Body of pancreas (tissue), 4 donors: Measurements from ENCODE around the gene ANGPTL8. TPM values are rescaled to one million over a fixed set of nuclear protein-coding genes. Genes with fewer than 3 reads are reported as not detected.

Experiments used
- ATAC-seq: fragments of 150-250 bp; one replicate; pipeline ENCODE4 v1.9.1; 2016
- DNase-seq, 4 donors: peaks; one replicate each; pipeline ENCODE4 v3.0.0-alpha.2; 2019
- H3K27ac ChIP-seq, 4 donors: fragments of 200-600 bp; sonication (generic); 1 replicate in 3 of 4; 2 replicates in 1 of 4; pipeline versions ENCODE4 v1.5.1 to v1.6.1; 2016 to 2019; ENCODE audit warnings: mild to moderate bottlenecking in 1 of 4, mixed read lengths in 1 of 4, moderate library complexity in 1 of 4
- H3K27me3 ChIP-seq, 2 donors: fragments of 200-600 bp; sonication (generic); one replicate each; pipeline ENCODE4 v1.6.0; 2016; ENCODE audit warnings: mild to moderate bottlenecking in 1 of 2
- H3K36me3 ChIP-seq, 2 donors: fragments of 200-600 bp; sonication (generic); replicated peaks in 1 of 2; 2 replicates each; pipeline ENCODE4 v1.5.1; 2016; ENCODE audit warnings: low read depth in 2 of 2; ENCODE audit not compliant: insufficient read depth in 1 of 2
- H3K4me1 ChIP-seq: fragments of 200-600 bp; sonication (generic); one replicate; pipeline ENCODE4 v1.6.0; 2016
- H3K4me3 ChIP-seq, 2 donors: fragments of 200-600 bp; sonication (generic); 1 replicate in 1 of 2; 2 replicates in 1 of 2; pipeline ENCODE4 v1.5.1; 2016 to 2019
- H3K9me3 ChIP-seq, 3 donors: fragments of 200-600 bp; sonication (generic); 1 replicate in 2 of 3; 2 replicates in 1 of 3; pipeline ENCODE4 v1.5.1; 2016
- CTCF ChIP-seq, 7 experiments: fragments of 450-650 bp in 4 of 7; fragments of 200-600 bp in 3 of 7; sonication (generic) in 3 of 7; IDR thresholded peaks; one replicate each; pipeline ENCODE4 v1.5.1; 2016 to 2019; ENCODE audit warnings: antibody characterized with exemption in 7 of 7
- POLR2A ChIP-seq, 3 donors: fragments of 450-650 bp; IDR thresholded peaks; one replicate each; pipeline ENCODE4 v1.6.1; 2016; ENCODE audit warnings: antibody characterized with exemption in 3 of 3, mild to moderate bottlenecking in 2 of 3
- WGBS, 2 donors: methylation state at CpG; one replicate each; pipeline ENCODE4 v1.1.5; 2017; 5-methylcytosine and 5-hydroxymethylcytosine counted together
- intact Hi-C: fragments of 100-400 bp; cut with DNase I; formaldehyde crosslinking; loops from one replicate; pipeline ENCODE4 v1.15.1; 2023
- total RNA-seq, 2 donors: library from RNA; depleted of rRNA; stranded (reverse); fragments of >200 nt; gene quantifications; one replicate each; pipeline ENCODE4 v1.1.0, GENCODE V29; 2016

ANGPTL8 gene
- total RNA-seq, 2 donors from 2014 or later = not detected

DNA sequence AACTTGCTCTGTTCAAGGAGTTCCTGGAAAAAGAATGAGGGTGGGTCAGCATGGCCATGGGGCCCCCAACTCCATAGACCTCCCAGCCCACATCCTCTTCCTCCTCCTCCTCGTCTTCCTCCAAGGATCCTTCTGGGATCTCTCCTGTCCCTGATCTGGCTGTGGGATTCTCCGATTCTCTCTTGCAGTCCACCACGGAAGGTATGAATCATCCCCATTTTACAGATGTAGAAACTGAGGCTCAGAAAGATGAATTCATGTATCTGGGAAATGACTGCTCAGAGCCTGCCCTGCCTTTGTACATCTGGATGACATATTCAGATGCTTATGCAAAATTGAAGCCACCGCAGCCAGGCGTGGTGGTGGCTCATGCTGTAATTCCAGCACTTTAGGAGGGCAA is 39.9 kb upstream of the ANGPTL8 start:
- Histone ChIP-seq H3K4me1 (peaks cover 56% of the 10 kb centered on the region), H3K27ac (peak overlapping the region in 1 of 4 donors; percentile 88), H3K36me3 (no peaks in the 10 kb centered on the region), H3K4me3 (no peak overlapping the region), H3K9me3 (no peaks in the 10 kb centered on the region), H3K27me3 (no peaks in the 10 kb centered on the region)
- 83 to 93% methylated on average over 5 of the region's 5 CpGs for WGBS, 2 donors
- ATAC-seq (no peak), DNase-seq (no peak)
- TF ChIP-seq CTCF (IDR thresholded peaks at IDR 0.05) = no peak
- TF ChIP-seq POLR2A (IDR thresholded peaks at IDR 0.05) = no peak
- intact Hi-C loops = no loop called here

- Histone ChIP-seq H3K4me1 (peaks cover 56% of the 10 kb centered on the region), H3K4me3 (no peak overlapping the region), H3K9me3 (no peaks in the 10 kb centered on the region), H3K27ac (no peak overlapping the region), H3K27me3 (no peaks in the 10 kb centered on the region), H3K36me3 (no peaks in the 10 kb centered on the region)
- DNase-seq (no peak), ATAC-seq (no peak)
- WGBS, 2 donors = 86 to 87% methylated on average over 15 of the region's 15 CpGs
- intact Hi-C loops = loop anchor here (2.0 to 10.0 kb wide), 2 partner anchors 65 to 165 kb away; no protein-coding TSS in a partner anchor
- TF ChIP-seq POLR2A (IDR thresholded peaks at IDR 0.05) (no peak), CTCF (IDR thresholded peaks at IDR 0.05) (no peak)
Measured at GRCh38 chr19:11200015-11200574, 39.3 kb upstream of the ANGPTL8 start.

DNA sequence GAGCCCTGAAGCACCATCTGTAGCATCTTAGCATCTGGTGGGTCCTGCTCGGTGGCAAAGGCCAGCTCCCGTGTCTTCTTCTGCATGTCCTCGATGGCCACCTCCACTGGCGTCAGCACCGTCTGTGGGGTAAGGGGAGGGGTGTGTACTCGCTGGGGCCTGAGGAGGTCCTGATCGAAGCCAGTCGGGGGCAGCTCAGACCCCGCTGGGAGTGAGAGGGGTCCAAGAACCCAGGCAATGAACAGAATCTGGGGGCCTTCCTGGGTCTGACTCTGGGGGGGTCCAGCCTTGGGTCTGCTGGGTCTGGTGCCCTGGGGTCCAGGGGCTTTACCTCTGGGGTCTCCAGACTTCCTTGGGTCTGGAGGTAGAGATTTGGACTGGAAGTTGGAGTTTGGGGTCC is 38.5 kb upstream of the ANGPTL8 start:
- WGBS, 2 donors = 84 to 91% methylated on average over 8 to 9 of the region's 9 CpGs
- intact Hi-C loops = loop anchor here (2.0 to 10.0 kb wide), 2 partner anchors 66 to 166 kb away; no protein-coding TSS in a partner anchor
- H3K4me1 ChIP-seq = peaks cover 54% of the 10 kb centered on the region
- H3K27ac ChIP-seq = no peak overlapping the region
- TF ChIP-seq CTCF (IDR thresholded peaks at IDR 0.05) (no peak), POLR2A (IDR thresholded peaks at IDR 0.05) (no peak)
- H3K27me3 ChIP-seq = no peaks in the 10 kb centered on the region
- DNase-seq (no peak), ATAC-seq (no peak)
- H3K9me3 ChIP-seq = no peaks in the 10 kb centered on the region
- H3K4me3 ChIP-seq = no peak overlapping the region
- no peaks in the 10 kb centered on the region for H3K36me3 ChIP-seq

GRCh38 chr19:11201791-11202190 is 37.6 kb upstream of the ANGPTL8 start:
- no peak for DNase-seq
- TF ChIP-seq CTCF (IDR thresholded peaks at IDR 0.05) (no peak), POLR2A (IDR thresholded peaks at IDR 0.05) (no peak)
- H3K36me3 ChIP-seq = no peaks in the 10 kb centered on the region
- WGBS, 2 donors = 92 to 93% methylated on average over 21 to 22 of the region's 24 CpGs
- H3K27me3 ChIP-seq = no peaks in the 10 kb centered on the region
- intact Hi-C loops = loop anchor here (2.0 to 10.0 kb wide), 2 partner anchors 67 to 167 kb away; no protein-coding TSS in a partner anchor
- no peak for ATAC-seq
- H3K4me3 ChIP-seq = no peak overlapping the region
- no peaks in the 10 kb centered on the region for H3K9me3 ChIP-seq
- no peak overlapping the region for H3K27ac ChIP-seq
- H3K4me1 ChIP-seq = peaks cover 48% of the 10 kb centered on the region
